K562 (cell line): ENCODE data around the gene PTPRR. TPM values are rescaled to one million over a fixed set of nuclear protein-coding genes. Genes with fewer than 3 reads are reported as not detected.

Source experiments
- ATAC-seq: fragments of 200-7000 bp; cut with Tn5 transposase; 3 replicates; pipeline ENCODE4 v1.9.1; 2020; ENCODE audit warnings: moderate library complexity
- BruUV-seq: library from RNA; stranded (reverse); fragments of 400-500 nt; replicated peaks from 2 replicates; lab custom pipeline; 2021; lab: Mats Ljungman, UMichigan
- CTCF ChIA-PET: fragments of 300-600 bp; formaldehyde crosslinking; extraction: SDS; loops from one replicate; lab custom pipeline; 2021; ENCODE audit warnings: low intra/inter-chr PET ratio; lab: Yijun Ruan, JAX
- POLR2A ChIA-PET: fragments of 300-600, 350-650 bp; sonication (Branson Sonifier 250); formaldehyde crosslinking; extraction: SDS; loops from one replicate; lab custom pipeline; 2021; ENCODE audit warnings: antibody characterized with exemption, inconsistent platforms; lab: Yijun Ruan, JAX
- DNase-seq, 4 experiments: peaks; one replicate each; pipeline versions ENCODE4 v3.0.0 to v3.0.0-alpha.2; 2011 to 2018; ENCODE audit warnings: low spot score in 3 of 4, mixed read lengths in 3 of 4; ENCODE audit errors: extremely low read depth in 1 of 4
- FAIRE-seq: peaks from 2 replicates; lab custom pipeline; 2011; peaks lifted over from hg19 to GRCh38; lab: Jason Lieb, UNC
- H2AFZ ChIP-seq: 2 replicates; pipeline ENCODE4 v1.6.0; 2011; ENCODE audit warnings: low read depth, low read length, control low read depth, inconsistent platforms
- H3K27ac ChIP-seq: fragments of 200-600 bp; 3 replicates; pipeline ENCODE4 v1.8.0; 2011; ENCODE audit warnings: low read depth, mild to moderate bottlenecking, control low read depth, inconsistent platforms, low read length, moderate library complexity, mixed read lengths; ENCODE audit errors: extremely low read depth
- H3K27me3 ChIP-seq, 2 experiments: fragments of 300-600 bp in 1 of 2; 2 replicates in 1 of 2; 3 replicates in 1 of 2; pipeline versions ENCODE4 v1.6.0 to v1.8.0; 2011; ENCODE audit warnings: inconsistent platforms in 2 of 2, low read length in 2 of 2, mild to moderate bottlenecking in 1 of 2, mixed read lengths in 1 of 2, moderate library complexity in 1 of 2; ENCODE audit not compliant: control insufficient read depth in 2 of 2, insufficient read depth in 2 of 2
- H3K36me3 ChIP-seq: fragments of 300-600 bp; 3 replicates; pipeline ENCODE4 v1.8.0; 2011; ENCODE audit warnings: mild to moderate bottlenecking, low read length, inconsistent platforms; ENCODE audit not compliant: control insufficient read depth, insufficient read depth
- H3K4me1 ChIP-seq, 2 experiments: fragments of 200-600 bp in 1 of 2; replicated peaks in 1 of 2; 2 replicates in 1 of 2; 3 replicates in 1 of 2; pipeline versions ENCODE4 v1.5.1 to v1.8.0; 2011; ENCODE audit warnings: inconsistent platforms in 2 of 2, low read length in 2 of 2, mild to moderate bottlenecking in 1 of 2, mixed read lengths in 1 of 2, moderate library complexity in 1 of 2; ENCODE audit not compliant: control insufficient read depth in 2 of 2, insufficient read depth in 2 of 2
- H3K4me2 ChIP-seq: 2 replicates; pipeline ENCODE4 v1.6.1; 2011; ENCODE audit warnings: low read length, control low read depth, inconsistent platforms, mixed read lengths; ENCODE audit not compliant: insufficient read depth
- H3K4me3 ChIP-seq: fragments of 200-600 bp; sonication (generic), shearing (Covaris generic); 2 replicates; pipeline ENCODE4 v1.5.1; 2016; ENCODE audit warnings: control low read depth, inconsistent platforms
- H3K79me2 ChIP-seq: fragments of 200-600 bp; 3 replicates; pipeline ENCODE4 v1.8.0; 2011; ENCODE audit warnings: low read length, inconsistent platforms; ENCODE audit not compliant: control insufficient read depth, insufficient read depth
- H3K9ac ChIP-seq, 2 experiments: 2 replicates each; pipeline versions ENCODE4 v1.6.0 to v1.6.1; 2011; ENCODE audit warnings: low read depth in 2 of 2, low read length in 2 of 2, control low read depth in 1 of 2, inconsistent platforms in 1 of 2, mild to moderate bottlenecking in 1 of 2, mixed read lengths in 1 of 2; ENCODE audit not compliant: insufficient read depth in 1 of 2
- H3K9me1 ChIP-seq: one replicate; pipeline ENCODE4 v1.6.0; 2011; ENCODE audit warnings: inconsistent platforms, mild to moderate bottlenecking, low read length, moderate library complexity; ENCODE audit not compliant: control insufficient read depth, insufficient read depth
- H3K9me3 ChIP-seq: replicated peaks from 2 replicates; pipeline ENCODE4 v1.5.1; 2011; ENCODE audit warnings: low read depth, low read length, inconsistent platforms; ENCODE audit not compliant: control insufficient read depth, insufficient read depth
- H4K20me1 ChIP-seq: replicated peaks from 2 replicates; pipeline ENCODE4 v1.6.1; 2011; ENCODE audit warnings: low read length, inconsistent platforms, mixed read lengths; ENCODE audit not compliant: control insufficient read depth, insufficient read depth
- BACH1 ChIP-seq: fragments of 200-800 bp; sonication (Bioruptor generic); IDR thresholded peaks from 2 replicates; pipeline ENCODE4 v1.6.1; 2016; ENCODE audit warnings: missing genetic modification characterization, missing compliant biosample characterization
- ZNF589 ChIP-seq: fragments of 200-800 bp; sonication (Bioruptor generic); IDR thresholded peaks from 2 replicates; pipeline ENCODE4 v1.6.1; 2016; ENCODE audit warnings: low read depth, missing genetic modification characterization, missing compliant biosample characterization
- WGBS: fragments of 100-300 bp; shearing (Covaris generic); methylation state at CpG from one replicate; pipeline ENCODE4 v1.1.6; 2016; ENCODE audit warnings: low coverage, mixed read lengths; ENCODE audit not compliant: insufficient coverage; ENCODE audit errors: missing lambda C conversion rate; 5-methylcytosine and 5-hydroxymethylcytosine counted together
- in situ Hi-C: fragments of 300-500 bp; cut with MboI; formaldehyde crosslinking; loops from 4 replicates; pipeline ENCODE4 v1.15.0; 2018; ENCODE audit warnings: inconsistent platforms, mixed read lengths
- intact Hi-C: fragments of 100-400 bp; cut with micrococcal nuclease; formaldehyde crosslinking; loops from 2 replicates; pipeline ENCODE4 v1.14.2; 2022
- polyA plus RNA-seq, 8 experiments: library from polyadenylated mRNA; depleted of rRNA in 4 of 8; stranded (reverse) in 5 of 8; unstranded in 3 of 8; fragments of >200 nt; fragmentation: Nextera tagmentation in 2 of 8; fragmentation: Illumina TruSeq in 1 of 8; extraction: Ambion mirVana in 2 of 8; extraction: Trizol in 1 of 8; gene quantifications; 2 replicates each; pipeline versions ENCODE4 v1.2.1 to v1.2.3, GENCODE V29; 2011 to 2014; ENCODE audit warnings: inconsistent platforms in 1 of 8, missing spikeins in 1 of 8
- total RNA-seq, 7 experiments: library from RNA; depleted of rRNA in 6 of 7; stranded (reverse); fragments of >200 nt in 6 of 7; fragmentation: Illumina TruSeq in 2 of 7; extraction: Trizol in 2 of 7; gene quantifications; 2 replicates each; pipeline versions ENCODE4 v1.2.1 to v1.2.3, GENCODE V29; 2011 to 2021; ENCODE audit warnings: low replicate concordance in 1 of 7
- TF ChIP-seq, protein P1 (sequence below), 2 experiments: fragments of 450-650 bp; IDR thresholded peaks; 2 replicates each; pipeline ENCODE4 v1.6.1; 2016
- TF ChIP-seq, protein P2 (sequence below), 2 experiments: fragments of 450-650 bp; formaldehyde crosslinking in 1 of 2; IDR thresholded peaks; 2 replicates each; pipeline versions ENCODE4 v1.4.0 to v1.6.1; 2014 to 2020; ENCODE audit warnings: mild to moderate bottlenecking in 2 of 2, borderline replicate concordance in 1 of 2, low read depth in 1 of 2

The PTPRR gene
- total and polyA plus RNA-seq, 9 of the 15 experiments (the other 6 are each of a cell fraction or from before 2014, with no cell fraction given): 6.6 to 41.7 (median 12.3) TPM

DNA sequence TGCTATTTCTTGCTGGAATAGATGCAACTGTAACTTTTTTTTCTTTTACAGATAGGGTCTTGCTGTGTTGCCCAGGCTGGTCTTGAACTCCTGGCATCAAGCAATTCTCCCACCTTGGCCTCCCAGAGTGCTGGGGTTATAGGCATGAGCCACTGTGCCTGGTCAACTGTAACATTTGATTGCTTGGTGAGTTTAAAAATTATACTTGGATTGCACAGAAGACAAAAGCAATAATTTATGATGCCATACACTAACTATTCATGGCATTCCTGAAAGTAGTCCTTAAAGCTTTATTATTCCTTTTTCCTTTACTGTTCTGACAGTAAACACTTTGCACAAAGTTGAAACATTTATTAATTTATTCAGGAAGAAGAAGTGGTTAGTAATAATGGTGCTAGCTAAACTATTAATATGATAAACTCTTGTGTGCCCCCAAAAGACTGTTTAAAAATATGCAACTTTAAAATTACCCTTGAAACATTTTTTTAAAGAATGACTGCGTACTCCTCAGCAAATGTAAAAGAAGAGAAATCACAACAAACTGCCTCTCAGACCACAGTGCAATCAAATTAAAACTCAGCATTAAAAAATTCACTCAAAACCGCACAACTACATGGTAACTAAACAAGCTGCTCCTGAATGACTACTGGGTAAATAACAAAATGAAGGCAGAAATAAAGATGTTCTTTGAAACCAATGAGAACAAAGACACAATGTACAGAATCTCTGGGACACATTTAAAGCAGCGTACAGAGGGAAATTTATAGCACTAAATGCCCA, 291.6 kb downstream of the PTPRR start:
- Histone ChIP-seq H4K20me1 (no peaks in the 10 kb centered on the region), H2AFZ (no peak overlapping the region), H3K4me3 (no peak overlapping the region), H3K79me2 (no peaks in the 10 kb centered on the region), H3K9me1 (no peaks in the 10 kb centered on the region), H3K4me2 (no peak overlapping the region), H3K27me3 (no peaks in the 10 kb centered on the region), H3K4me1 (no peaks in the 10 kb centered on the region), H3K9me3 (no peaks in the 10 kb centered on the region), H3K36me3 (no peaks in the 10 kb centered on the region), H3K27ac (no peak overlapping the region), H3K9ac (no peak overlapping the region)
- POLR2A ChIA-PET: no interaction called here
- CTCF ChIA-PET: no interaction called here
- ATAC-seq (no peak), DNase-seq (no peak), FAIRE-seq (no peak)
- WGBS: 67% methylated on average over 3 of the region's 3 CpGs
- BruUV-seq: no TSS peak
- in situ Hi-C loops (no loop called here), intact Hi-C loops (no loop called here)
- TF ChIP-seq, protein P1, sequence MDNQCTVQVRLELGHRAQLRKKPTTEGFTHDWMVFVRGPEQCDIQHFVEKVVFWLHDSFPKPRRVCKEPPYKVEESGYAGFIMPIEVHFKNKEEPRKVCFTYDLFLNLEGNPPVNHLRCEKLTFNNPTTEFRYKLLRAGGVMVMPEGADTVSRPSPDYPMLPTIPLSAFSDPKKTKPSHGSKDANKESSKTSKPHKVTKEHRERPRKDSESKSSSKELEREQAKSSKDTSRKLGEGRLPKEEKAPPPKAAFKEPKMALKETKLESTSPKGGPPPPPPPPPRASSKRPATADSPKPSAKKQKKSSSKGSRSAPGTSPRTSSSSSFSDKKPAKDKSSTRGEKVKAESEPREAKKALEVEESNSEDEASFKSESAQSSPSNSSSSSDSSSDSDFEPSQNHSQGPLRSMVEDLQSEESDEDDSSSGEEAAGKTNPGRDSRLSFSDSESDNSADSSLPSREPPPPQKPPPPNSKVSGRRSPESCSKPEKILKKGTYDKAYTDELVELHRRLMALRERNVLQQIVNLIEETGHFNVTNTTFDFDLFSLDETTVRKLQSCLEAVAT (IDR thresholded peaks at IDR 0.05): no peak

DNA sequence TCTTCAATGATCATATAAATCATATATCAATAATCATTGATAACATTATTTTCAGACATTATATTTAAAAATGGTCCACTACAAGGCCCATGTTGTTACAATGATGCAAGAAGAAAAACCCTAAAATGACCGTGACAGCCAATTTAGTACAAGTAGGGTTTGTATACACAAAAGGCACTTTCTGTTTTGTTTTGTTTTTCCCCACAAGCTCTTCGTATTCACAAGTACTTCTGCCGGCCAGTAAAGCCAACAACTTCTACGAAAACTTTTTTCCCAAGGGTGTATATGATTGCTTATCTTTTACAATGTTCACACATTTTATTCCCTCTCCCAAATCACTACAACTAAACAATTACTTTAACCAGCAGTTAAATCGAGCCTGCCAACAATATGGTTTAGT, 292.9 kb downstream of the PTPRR start:
- CTCF ChIA-PET: no interaction called here
- Histone ChIP-seq H3K4me3 (no peak overlapping the region), H3K9me3 (no peaks in the 10 kb centered on the region), H3K36me3 (no peaks in the 10 kb centered on the region), H3K27ac (no peak overlapping the region), H3K79me2 (no peaks in the 10 kb centered on the region), H3K27me3 (no peaks in the 10 kb centered on the region), H2AFZ (no peak overlapping the region), H4K20me1 (no peaks in the 10 kb centered on the region), H3K9ac (no peak overlapping the region), H3K4me2 (no peak overlapping the region), H3K4me1 (no peaks in the 10 kb centered on the region), H3K9me1 (no peaks in the 10 kb centered on the region)
- DNase-seq (no peak), ATAC-seq (no peak), FAIRE-seq (no peak)
- intact Hi-C loops: no loop called here
- WGBS: 61% methylated on average over 5 of the region's 5 CpGs
- POLR2A ChIA-PET: interaction anchor here (0.6 kb wide), 1 partner anchor 67 kb away, joined by 3 read pairs; no protein-coding TSS in a partner anchor
- BruUV-seq: no TSS peak
- in situ Hi-C loops: no loop called here
- TF ChIP-seq BACH1 (no peak), ZNF589 (CRISPR knock-in tag) (no peak)
- TF ChIP-seq, protein P2, sequence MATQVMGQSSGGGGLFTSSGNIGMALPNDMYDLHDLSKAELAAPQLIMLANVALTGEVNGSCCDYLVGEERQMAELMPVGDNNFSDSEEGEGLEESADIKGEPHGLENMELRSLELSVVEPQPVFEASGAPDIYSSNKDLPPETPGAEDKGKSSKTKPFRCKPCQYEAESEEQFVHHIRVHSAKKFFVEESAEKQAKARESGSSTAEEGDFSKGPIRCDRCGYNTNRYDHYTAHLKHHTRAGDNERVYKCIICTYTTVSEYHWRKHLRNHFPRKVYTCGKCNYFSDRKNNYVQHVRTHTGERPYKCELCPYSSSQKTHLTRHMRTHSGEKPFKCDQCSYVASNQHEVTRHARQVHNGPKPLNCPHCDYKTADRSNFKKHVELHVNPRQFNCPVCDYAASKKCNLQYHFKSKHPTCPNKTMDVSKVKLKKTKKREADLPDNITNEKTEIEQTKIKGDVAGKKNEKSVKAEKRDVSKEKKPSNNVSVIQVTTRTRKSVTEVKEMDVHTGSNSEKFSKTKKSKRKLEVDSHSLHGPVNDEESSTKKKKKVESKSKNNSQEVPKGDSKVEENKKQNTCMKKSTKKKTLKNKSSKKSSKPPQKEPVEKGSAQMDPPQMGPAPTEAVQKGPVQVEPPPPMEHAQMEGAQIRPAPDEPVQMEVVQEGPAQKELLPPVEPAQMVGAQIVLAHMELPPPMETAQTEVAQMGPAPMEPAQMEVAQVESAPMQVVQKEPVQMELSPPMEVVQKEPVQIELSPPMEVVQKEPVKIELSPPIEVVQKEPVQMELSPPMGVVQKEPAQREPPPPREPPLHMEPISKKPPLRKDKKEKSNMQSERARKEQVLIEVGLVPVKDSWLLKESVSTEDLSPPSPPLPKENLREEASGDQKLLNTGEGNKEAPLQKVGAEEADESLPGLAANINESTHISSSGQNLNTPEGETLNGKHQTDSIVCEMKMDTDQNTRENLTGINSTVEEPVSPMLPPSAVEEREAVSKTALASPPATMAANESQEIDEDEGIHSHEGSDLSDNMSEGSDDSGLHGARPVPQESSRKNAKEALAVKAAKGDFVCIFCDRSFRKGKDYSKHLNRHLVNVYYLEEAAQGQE (IDR thresholded peaks at IDR 0.05; ENCODE audit: borderline replicate concordance): no peak
- TF ChIP-seq, protein P2 (CRISPR knock-in tag; IDR thresholded peaks at IDR 0.05; ENCODE audit: low read depth): no peak
